HG02623 (cell line): ENCODE results near the gene NRG3.

Experiments
- ATAC-seq: cut with Tn5 transposase; IDR thresholded peaks from one replicate; pipeline ENCODE4 v1.9.1; 2021; ENCODE audit warnings: moderate library complexity; ENCODE audit not compliant: unreplicated experiment

NRG3 gene

DNA sequence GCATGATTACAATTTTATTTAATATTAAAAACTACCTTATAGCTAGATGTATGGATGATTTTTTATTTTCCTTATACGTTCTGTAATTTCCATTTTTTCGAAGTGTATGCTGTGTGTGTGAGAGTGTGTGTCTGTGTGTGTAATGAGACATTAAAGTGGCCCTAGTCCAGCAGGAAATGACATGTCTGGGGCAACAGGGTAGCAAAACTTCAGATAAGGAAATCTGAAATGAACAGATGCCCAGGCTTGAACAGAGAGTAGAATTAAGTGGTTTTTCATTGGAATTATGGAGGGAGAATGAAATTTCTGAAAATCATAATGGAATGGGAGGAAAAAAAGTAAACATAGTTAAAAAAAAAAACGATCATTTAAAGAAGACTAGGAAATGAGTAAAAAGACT is 200.6 kb downstream of the NRG3 start:
- no peak for ATAC-seq

DNA sequence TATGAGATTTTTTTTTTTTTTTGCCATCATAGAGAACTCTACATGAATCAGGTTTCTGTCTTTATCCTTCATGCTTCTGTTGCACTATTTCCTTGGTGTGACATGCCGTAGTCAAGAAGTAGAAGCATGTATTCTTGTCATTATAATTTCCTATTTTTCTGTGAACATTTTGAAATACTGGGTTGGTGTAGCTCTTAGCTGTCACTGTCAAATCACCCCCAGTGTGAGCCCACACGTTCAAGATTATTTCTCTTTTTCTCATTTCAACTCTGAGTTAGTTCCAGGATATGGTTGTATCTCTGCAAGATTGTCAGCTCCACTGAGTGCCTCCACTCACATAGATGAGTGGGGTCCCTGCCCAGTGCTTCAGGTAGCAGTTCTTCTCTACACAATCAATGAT is 209.5 kb downstream of the NRG3 start:
- no peak for ATAC-seq

DNA sequence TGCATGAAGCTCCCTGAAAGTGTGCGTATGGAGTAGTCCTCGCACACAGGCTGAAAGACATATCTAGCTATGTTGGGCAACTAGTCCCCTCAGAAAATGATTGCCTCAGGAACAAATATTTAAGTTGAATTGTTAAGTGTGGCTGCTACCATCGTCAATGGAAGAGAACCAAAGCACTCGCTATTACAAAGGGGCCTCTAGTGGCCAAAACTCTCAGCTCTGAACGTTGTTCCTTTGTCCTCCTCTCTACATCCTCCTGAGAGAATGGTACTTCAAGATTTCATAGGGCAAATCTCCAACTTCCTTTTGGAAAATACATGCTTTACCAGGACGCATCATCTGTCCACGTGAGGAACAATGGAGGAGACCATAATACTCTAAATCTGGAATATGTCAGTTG is 209.9 kb downstream of the NRG3 start:
- no peak for ATAC-seq

DNA sequence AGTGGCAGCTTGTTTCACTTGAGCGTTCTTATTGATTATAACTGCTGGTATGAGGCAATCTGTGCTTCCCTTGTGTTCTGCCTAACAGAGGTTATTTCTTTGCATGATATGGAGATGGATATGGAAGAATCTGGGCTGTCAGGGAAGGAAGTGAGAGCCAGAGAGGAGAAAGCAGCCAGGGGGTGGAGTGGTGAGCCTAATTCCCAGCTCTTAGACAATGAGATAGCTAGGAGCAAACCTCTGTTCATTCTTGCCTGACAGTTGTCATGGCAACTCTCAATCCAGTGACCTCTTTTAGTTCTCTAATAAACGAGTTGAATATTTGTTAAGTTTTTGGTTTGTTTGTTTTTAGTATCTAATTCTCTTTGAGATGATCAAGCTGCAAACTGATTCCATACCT is 214.3 kb downstream of the NRG3 start:
- ATAC-seq = no peak

DNA sequence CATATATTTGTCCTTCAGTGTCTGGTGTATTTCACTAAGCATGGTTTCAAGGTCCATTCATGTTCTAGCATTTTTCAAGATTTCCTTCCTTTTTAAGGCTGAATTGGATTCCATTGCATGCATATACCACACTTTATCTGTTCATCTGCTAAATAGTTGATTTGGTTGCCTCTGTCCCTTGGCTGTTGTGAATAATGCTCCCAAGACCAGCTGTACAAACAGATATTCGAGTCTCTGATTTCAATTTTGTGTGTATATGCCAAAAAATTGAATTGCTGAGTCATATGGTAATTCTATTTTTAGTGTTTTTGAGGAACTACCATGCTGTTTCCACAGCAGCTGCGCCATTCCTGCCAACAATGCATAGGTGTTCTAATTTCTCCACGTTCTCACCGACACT is 216.4 kb downstream of the NRG3 start:
- no peak for ATAC-seq

DNA sequence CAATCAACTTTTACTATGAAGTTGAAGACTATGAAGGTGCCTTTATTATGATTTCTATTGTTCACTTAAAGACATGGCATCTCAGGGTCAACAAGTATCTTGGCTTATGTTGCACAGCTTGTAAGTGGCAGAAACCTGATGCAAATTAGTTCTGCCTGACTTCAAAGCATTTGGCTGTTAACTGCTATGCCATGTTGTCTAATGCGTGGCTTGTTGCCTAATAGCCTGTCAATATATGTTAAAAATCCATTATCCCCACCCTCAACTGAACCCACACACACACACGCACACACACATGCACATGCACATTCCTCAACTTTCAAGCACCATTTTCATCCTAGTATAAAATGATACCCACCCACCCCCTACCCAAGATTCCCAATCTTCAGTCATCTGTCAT is 217.1 kb downstream of the NRG3 start:
- ATAC-seq = no peak

DNA sequence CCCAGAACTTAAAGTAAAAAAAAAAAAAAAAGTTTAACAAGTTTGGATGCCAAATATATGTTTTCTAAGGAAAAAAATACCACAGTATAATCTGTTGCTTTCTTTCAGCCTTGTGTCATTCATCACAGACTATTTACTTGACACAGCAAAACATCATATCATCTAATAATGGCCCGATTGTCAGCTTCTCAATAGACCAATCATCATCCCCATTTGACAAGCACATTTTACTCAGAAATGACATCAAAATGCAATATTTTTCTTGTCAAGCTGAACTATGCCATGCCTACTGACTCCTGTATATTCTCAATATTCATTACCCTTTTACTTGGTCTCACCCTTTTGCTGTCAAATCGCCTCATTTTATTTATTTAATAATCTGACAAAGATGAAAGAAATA is 249.7 kb downstream of the NRG3 start:
- no peak for ATAC-seq

DNA sequence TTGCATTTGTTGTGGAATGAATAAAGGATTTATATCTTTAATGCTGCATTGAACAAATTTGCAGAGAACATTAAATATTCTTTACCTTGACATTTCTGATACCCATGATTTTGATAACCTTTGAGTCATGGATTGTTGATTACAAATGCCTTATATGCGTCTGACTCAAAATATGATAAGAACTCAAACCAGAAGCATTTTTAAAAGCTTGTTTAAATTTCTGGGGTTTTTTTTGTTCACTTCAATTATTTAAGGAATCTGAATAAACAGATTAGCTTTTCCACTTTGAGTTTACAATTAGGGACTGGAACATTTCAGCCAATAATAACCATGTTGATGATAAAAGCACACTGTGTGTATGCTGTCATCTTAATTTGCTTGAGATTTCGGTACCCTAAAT is 253.5 kb downstream of the NRG3 start:
- no peak for ATAC-seq

DNA sequence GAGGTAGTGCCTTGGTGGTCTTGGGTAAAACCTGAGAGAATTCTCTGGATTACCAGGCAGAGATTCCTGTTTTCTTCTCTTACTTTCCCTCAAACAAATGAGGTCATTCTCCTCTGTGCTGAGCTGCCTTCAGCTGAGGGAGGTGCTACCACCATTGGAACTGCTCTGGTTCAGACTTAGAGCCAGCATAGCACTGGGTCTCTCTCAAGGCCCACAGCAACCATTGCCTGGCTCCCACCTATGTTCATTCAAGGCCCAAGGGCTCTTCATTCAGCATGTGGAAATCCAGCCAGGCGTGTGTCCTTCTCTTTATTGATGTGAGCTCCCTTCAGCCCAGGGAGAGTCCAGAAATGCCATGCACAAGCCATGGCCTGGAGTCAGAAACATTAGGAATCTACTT is 261.1 kb downstream of the NRG3 start:
- ATAC-seq = no peak

DNA sequence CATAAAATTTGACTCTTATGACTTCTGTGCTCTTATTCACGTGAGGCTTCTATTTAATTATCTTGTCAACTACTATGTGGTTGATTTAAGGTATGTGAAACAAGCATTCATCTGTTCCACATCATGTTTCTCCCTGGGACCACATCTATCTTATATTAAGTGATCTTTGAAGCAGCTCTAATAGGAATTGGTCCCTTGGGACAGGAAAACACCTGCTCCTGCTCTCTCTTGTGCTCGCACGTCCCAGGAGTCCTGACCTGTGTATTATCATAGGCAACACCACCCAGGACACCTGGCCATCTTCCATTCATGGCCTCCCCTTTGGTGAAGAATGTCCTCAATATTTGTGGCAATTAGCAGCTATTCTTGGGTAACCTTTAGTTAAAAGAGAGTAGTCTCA is 269.2 kb downstream of the NRG3 start:
- ATAC-seq = no peak

DNA sequence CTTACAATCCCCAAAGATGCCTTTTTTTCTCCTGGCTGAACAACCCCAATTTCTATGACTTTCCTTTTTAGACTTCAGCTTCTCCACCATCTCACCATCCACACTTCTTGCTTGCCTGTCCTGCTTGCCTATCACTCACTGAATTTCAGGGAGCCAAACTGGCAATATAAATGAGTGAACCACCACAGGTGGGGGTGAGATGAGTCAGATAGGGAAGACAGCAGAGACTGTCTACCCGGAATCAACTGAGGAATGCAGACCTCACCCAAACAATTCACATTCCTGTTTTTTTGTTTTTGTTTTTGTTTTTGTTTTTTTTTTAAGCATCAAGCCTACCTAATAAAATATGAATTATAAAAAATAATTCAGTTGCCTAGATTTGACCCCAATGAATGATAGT is 273.8 kb downstream of the NRG3 start:
- no peak for ATAC-seq

DNA sequence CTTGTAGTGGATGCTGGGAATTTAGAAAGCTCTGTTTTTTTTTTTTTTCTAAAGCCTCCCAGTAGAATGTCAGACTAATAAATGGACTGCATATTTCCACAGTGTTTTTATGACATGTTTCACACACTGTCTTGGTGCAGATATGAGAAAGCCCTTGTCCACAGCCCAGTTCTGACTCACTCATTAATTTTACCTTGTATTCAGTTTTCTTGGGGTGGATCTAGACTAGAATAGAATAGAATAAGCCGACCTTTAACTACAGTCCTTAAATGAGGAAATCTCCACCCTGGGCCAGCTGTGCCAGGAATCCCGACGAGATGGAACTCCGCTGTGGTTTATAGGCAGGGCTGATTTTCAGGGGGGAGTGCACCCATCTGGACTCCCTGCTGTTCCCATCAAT is 274.7 kb downstream of the NRG3 start:
- ATAC-seq = no peak

DNA sequence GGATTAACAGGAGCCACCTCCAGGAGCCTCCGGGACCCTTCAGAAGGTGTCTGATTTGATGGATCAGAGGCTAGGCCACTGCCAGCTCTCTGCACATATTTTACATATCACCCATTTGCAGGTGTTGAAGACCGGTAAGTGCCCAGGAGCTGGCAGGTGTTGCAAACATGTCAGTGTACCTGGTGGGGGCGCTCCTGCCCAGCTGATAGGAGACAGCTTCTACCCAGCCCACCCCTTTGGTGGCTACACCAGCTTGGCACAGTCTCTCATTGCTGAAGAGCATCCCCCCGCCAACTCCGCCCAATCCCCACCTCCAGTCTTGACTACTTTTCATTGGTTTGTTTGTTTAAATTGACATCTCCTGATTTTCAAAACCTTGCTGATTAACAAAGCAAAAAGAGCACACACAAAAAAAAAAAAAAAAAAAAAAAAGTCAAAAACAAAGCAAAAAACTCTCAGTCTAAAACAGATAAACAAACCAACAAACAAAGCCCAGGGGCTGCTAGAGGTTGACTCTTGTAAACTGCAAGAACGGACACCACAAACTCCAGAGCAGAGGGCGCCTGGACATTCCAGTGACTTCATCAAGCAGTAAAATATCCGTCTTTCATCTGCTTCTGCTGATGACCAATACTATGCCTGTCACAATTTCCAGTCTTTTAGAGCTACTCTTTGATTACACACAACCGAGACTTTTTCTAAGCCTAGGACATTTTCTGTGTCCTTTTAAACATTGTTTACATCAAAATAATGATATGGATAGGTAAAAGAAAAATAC is 275.3 kb downstream of the NRG3 start:
- no peak for ATAC-seq

DNA sequence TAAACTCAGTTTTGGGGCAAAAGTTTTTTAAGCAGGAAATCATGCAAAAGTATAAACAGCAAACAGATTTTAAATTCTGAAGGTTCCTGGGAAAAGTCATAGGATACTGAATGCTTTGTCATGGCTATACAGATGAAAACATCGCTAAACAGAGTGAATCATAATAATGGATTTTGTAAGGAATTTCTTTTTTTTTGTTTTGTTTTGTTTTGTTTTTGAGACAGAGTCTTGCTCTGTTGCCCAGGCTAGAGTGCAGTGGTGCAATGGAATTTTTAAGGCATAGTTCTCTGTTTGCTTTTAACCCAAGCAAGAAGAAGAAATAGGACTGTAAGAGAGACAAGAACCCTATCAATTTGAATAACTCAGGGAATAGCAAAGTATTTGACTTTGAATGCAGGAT is 285.3 kb downstream of the NRG3 start:
- no peak for ATAC-seq

DNA sequence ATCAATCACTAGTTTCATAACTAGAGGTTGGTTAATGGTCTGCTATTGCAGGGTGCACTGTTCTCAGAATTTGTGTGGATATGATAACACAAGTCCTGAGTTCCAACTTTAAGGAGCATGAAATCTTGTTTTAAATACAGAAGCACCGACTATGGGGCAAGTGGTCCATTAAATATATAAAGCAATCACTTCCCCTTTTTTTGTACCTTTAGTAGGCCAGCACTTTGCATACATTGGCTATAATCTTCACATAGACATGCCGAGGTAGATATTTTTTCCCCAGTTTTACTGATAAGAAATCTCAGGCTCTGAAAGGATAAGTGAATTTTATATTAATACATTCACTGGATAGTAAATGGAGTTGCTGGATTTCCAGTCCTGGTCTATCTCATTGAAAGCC is 286.3 kb downstream of the NRG3 start:
- ATAC-seq = no peak

DNA sequence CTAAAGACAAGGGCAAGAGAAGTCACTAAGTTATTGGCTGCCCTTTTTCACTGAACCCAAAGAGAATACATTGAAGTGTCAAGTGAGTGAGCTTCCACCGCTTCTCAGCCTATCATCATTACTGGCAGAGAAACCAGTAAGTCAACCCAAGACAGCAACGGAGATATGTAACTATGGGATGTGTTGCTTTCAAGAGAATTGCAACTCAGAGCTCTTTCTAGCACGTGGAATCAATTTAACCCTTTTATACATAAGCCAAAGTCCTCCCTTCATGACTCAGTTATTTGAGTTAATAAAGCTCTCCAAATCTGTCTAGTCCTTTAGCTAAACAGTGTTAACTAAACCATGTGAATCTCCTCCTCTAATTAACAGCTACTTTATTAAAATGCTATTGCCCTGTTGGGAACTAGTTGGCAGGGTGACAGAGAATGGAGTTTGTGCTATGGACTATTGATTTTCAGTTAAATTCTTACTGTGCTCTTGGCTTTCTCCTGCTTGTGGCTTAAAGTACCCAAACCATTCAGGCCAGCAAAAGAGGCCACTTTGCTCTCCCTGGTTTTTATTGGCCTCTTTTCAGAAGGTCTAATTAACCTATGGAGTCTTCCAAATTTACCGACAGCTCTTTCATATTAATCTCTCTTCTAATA is 287.7 kb downstream of the NRG3 start:
- no peak for ATAC-seq

DNA sequence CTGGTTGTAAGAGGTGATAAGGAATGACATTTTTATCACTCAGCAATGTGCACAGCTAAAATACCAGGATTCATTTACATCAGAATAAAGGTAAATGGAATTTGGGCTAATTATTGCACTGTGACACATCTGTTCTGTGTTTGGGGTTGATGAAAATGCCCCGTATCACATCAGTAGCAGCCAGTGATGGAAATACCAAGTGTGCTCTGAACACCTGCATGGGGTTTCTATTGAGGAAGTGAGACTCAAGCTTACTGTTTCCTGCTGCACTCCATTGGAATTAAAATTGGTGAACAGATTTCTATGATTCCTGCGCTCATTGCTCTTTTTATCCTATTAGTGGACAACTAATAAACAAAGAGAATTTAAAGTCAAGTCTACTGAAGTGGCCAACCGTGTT is 296.9 kb downstream of the NRG3 start:
- no peak for ATAC-seq

DNA sequence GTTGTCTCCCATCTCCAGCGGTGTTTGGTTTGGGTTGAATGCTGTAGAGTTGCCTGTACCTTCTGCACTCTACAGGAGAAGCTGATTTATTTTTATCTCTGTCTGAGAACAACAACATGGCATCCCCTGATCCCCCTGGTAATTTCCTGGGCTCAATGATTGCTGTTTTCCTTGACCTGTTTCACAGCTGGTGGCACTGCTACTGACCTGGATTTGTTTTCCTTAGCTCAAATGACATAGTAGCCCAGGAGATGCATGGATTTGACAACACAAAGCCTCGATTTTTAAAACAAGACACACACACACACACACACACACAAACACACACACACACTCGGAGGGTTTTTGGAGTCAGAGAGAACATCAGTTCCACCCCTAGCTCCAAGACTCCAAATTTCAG is 301.6 kb downstream of the NRG3 start:
- no peak for ATAC-seq

DNA sequence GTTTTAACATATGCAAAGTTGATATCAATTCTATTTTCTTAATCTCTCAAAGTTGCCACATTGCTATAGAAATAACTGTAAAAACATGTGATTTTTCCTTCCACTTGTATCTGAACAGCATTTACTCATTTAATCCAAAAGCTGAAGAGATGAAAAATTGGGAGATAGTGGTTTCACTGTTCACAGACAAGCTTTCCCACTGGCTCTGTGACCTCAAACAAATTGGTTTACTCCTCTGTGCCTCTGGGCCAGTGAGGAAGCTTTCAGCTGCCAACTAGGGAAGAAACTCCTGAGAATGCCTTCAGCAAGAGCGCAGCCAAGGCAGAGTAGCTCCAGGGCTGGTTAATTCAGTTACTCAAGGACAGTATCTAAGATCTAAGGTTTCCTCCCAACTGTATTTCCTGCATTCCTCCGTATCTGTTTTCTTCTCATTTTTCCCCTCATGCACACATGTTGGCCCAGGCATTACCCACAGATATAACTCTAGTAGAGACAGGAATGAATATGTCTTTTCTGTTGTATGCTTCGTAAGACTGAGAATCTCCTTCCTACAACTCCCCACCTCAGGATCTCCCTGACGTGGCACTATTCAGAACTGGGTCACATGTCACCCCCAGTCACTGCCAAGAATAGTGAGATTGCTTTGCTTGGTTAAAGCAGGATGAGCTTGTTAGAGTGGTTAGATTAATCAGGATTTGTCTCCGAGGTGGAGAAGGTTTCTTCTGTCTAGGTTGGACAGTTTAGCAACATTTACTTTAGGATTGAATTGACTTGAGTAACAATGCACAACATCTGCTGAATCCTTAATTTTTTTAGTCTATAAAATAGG is 315.7 kb downstream of the NRG3 start:
- no peak for ATAC-seq

DNA sequence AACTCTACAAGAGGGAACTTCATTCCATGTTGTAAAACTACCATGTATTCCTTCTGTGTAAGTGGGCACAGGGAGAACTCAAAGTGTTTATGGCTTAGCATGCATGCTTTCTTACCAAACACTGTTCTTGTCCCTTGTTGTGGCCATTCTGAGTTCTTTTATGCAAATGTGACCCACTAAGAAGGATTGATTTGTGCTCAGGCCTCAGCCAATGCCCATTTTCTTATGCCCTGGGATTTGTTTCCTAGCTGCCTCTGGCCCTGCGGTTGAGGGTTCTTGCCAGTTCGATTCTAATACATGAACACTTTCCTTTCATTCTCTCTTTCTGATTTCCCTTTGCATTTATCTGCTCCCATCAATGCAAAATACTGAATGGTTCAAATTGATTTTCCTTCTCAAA is 316.7 kb downstream of the NRG3 start:
- no peak for ATAC-seq

DNA sequence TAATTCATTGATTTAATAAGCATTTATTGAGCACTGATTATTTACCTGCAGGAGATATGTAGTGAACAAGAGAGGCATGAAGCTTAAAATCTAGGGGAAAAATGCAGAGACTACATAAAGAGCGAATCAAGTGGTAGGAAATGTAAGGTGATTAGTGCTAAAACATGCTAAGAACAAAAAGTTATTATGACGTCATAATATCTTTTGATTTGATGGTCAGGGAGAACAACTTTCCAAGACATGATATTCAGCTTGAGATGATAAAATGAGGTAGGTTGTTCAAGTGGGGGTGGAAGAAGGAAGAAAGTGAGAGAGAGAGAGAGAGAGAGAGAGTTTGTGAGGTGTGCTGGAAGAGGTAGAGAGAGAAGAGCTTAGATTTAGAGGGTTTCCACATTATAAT is 317.7 kb downstream of the NRG3 start:
- no peak for ATAC-seq

DNA sequence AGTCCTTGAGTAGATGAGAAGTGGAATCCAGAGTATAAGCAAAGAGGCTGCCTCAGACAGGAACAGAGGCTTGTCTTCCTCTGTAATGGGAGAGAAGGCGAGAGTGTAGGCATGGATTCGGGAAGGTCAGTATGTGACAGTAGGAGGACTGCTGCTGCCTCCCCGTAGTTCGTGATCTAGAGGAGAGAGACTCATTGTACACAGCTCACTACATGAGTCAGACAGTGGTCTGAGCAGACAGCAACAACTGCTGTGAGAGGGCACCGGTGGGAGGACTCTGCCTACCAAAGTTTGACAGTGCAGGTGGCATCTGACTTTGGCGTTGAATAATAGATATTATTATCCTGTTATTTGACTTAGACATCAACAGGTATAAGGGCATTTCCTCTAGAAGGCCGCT is 319.4 kb downstream of the NRG3 start:
- no peak for ATAC-seq
